Keratinocyte (primary cell): ENCODE results near the gene PITPNC1. TPM values are rescaled to one million over a fixed set of nuclear protein-coding genes. Genes with fewer than 3 reads are reported as not detected.

Experiments
- DNase-seq: peaks from one replicate; pipeline ENCODE4 v3.0.0-alpha.2; 2011; ENCODE audit warnings: low read depth, missing footprints, low spot score
- FAIRE-seq: peaks from 2 replicates; lab custom pipeline; 2011; peaks lifted over from hg19 to GRCh38; lab: Jason Lieb, UNC
- H2AFZ ChIP-seq: 2 replicates; pipeline ENCODE4 v1.6.0; 2012; ENCODE audit warnings: low read length, control low read depth, inconsistent platforms; ENCODE audit not compliant: control insufficient read depth
- H3K27ac ChIP-seq: 2 replicates; pipeline ENCODE4 v1.5.1; 2011; ENCODE audit warnings: low read length; ENCODE audit not compliant: control insufficient read depth, insufficient read depth
- H3K27me3 ChIP-seq: 3 replicates; pipeline ENCODE4 v1.6.0; 2011; ENCODE audit warnings: low read length; ENCODE audit not compliant: control insufficient read depth, insufficient read depth; ENCODE audit errors: extremely low read depth
- H3K36me3 ChIP-seq, 2 experiments: 2 replicates in 1 of 2; 3 replicates in 1 of 2; pipeline ENCODE4 v1.5.1; 2011; ENCODE audit warnings: low read length in 2 of 2, mild to moderate bottlenecking in 1 of 2; ENCODE audit not compliant: control insufficient read depth in 2 of 2, insufficient read depth in 2 of 2; ENCODE audit errors: extremely low read depth in 1 of 2
- H3K4me1 ChIP-seq: 3 replicates; pipeline ENCODE4 v1.5.1; 2011; ENCODE audit warnings: low read length; ENCODE audit not compliant: control insufficient read depth, insufficient read depth; ENCODE audit errors: extremely low read depth
- H3K4me2 ChIP-seq: 3 replicates; pipeline ENCODE4 v1.6.0; 2011; ENCODE audit warnings: low read depth, low read length; ENCODE audit not compliant: control insufficient read depth, insufficient read depth; ENCODE audit errors: extremely low read depth
- H3K4me3 ChIP-seq, 3 experiments: fragments of 200-600 bp in 1 of 3; sonication (generic) in 1 of 3; 2 replicates in 2 of 3; 3 replicates in 1 of 3; pipeline ENCODE4 v1.5.1; 2011 to 2016; ENCODE audit warnings: low read length in 3 of 3, mild to moderate bottlenecking in 3 of 3, control low read depth in 2 of 3, inconsistent platforms in 1 of 3, low read depth in 1 of 3, mixed read lengths in 1 of 3, mixed run types in 1 of 3, moderate library complexity in 1 of 3; ENCODE audit not compliant: control insufficient read depth in 2 of 3, insufficient read depth in 2 of 3; ENCODE audit errors: extremely low read depth in 1 of 3
- H3K79me2 ChIP-seq: 2 replicates; pipeline ENCODE4 v1.6.0; 2012; ENCODE audit warnings: low read length; ENCODE audit not compliant: control insufficient read depth, insufficient read depth
- H3K9ac ChIP-seq: 3 replicates; pipeline ENCODE4 v1.6.0; 2011; ENCODE audit warnings: low read length; ENCODE audit not compliant: control insufficient read depth, insufficient read depth; ENCODE audit errors: extremely low read depth
- H3K9me1 ChIP-seq: 3 replicates; pipeline ENCODE4 v1.6.0; 2011; ENCODE audit warnings: low read length; ENCODE audit not compliant: control insufficient read depth, insufficient read depth; ENCODE audit errors: extremely low read depth
- H3K9me3 ChIP-seq: 2 replicates; pipeline ENCODE4 v1.5.1; 2012; ENCODE audit warnings: low read depth, low read length; ENCODE audit not compliant: control insufficient read depth
- H4K20me1 ChIP-seq: 3 replicates; pipeline ENCODE4 v1.6.0; 2011; ENCODE audit warnings: low read length; ENCODE audit not compliant: control insufficient read depth, insufficient read depth; ENCODE audit errors: extremely low read depth
- EZH2 ChIP-seq: IDR thresholded peaks from one replicate; pipeline ENCODE4 v1.6.1; 2012; ENCODE audit warnings: inconsistent platforms, mild to moderate bottlenecking, low read length, moderate library complexity
- dilution Hi-C: fragments of 300-500 bp; cut with MboI; formaldehyde crosslinking; loops from one replicate; pipeline ENCODE4 v1.7.0; 2020; ENCODE audit warnings: low sequenced_read_pairs; ENCODE audit not compliant: extremely low pct_ligation_motif_present
- polyA plus RNA-seq, 5 experiments: library from polyadenylated mRNA; depleted of rRNA in 3 of 5; stranded (reverse) in 3 of 5; stranded (forward) in 1 of 5; unstranded in 1 of 5; fragments of >200 nt; gene quantifications; 1 replicate in 1 of 5; 2 replicates in 3 of 5; 3 replicates in 1 of 5; pipeline versions ENCODE4 v1.2.1 to v1.2.3, GENCODE V29; 2011 to 2012; ENCODE audit warnings: missing spikeins in 2 of 5, low read depth in 1 of 5, low replicate concordance in 1 of 5
- TF ChIP-seq, protein P1 (sequence below), 3 experiments: IDR thresholded peaks in 1 of 3; conservative IDR thresholded peaks in 1 of 3; optimal IDR thresholded peaks in 1 of 3; 2 replicates in 2 of 3; 3 replicates in 1 of 3; pipeline versions ENCODE3 to v1.5.1; 2011; ENCODE audit warnings: low read length in 3 of 3, mild to moderate bottlenecking in 3 of 3, moderate library complexity in 2 of 3, control low read depth in 1 of 3, inconsistent platforms in 1 of 3; ENCODE audit not compliant: insufficient read depth in 2 of 3; ENCODE audit errors: extremely low read depth in 1 of 3

PITPNC1 gene
- polyA plus RNA-seq, 1 donor (not counting 4 experiments of a cell fraction or from before 2014, with no cell fraction given): 24.8 TPM

DNA sequence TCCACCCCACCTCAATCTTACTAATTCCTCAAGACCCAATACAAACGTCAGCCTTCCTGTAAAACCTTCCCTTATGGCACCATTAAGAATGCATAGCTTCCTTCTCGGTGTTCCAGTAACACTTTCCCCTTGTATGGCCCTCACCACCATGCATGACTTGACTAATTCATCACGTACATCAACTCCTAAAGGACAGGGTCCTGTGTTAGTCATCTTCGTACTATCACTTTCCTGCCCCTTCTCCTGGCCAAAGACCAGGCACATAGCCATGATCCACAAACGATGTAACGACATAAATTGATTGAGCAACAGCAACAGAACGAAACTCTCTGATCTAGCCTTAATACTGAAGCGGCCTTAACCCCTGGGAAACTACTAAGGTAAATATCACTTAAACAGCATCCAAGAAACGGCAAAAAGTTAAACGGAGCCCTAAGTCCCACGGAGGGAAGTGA lies 11.3 kb upstream of the PITPNC1 start:
- Histone ChIP-seq H3K4me3 (peak overlapping the region; percentile 69 to 100 (median 100)), H3K36me3 (peaks cover 0 to 1% of the 10 kb centered on the region in 2 experiments), H4K20me1 (peaks cover 3% of the 10 kb centered on the region), H3K9me3 (no peaks in the 10 kb centered on the region), H3K9ac (peak overlapping the region; percentile 100), H3K79me2 (peaks cover 55% of the 10 kb centered on the region), H3K4me1 (peaks cover 13% of the 10 kb centered on the region), H2AFZ (peak overlapping the region; percentile 96), H3K27ac (peak overlapping the region; percentile 100), H3K27me3 (no peaks in the 10 kb centered on the region), H3K4me2 (peak overlapping the region; percentile 97), H3K9me1 (no peaks in the 10 kb centered on the region)
- dilution Hi-C loops: no loop called here
- DNase-seq (no peak), FAIRE-seq (no peak)
- TF ChIP-seq, protein P1, sequence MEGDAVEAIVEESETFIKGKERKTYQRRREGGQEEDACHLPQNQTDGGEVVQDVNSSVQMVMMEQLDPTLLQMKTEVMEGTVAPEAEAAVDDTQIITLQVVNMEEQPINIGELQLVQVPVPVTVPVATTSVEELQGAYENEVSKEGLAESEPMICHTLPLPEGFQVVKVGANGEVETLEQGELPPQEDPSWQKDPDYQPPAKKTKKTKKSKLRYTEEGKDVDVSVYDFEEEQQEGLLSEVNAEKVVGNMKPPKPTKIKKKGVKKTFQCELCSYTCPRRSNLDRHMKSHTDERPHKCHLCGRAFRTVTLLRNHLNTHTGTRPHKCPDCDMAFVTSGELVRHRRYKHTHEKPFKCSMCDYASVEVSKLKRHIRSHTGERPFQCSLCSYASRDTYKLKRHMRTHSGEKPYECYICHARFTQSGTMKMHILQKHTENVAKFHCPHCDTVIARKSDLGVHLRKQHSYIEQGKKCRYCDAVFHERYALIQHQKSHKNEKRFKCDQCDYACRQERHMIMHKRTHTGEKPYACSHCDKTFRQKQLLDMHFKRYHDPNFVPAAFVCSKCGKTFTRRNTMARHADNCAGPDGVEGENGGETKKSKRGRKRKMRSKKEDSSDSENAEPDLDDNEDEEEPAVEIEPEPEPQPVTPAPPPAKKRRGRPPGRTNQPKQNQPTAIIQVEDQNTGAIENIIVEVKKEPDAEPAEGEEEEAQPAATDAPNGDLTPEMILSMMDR (optimal IDR thresholded peaks at IDR 0.05 in 1 of 3, IDR thresholded peaks at IDR 0.05 in 1 of 3, conservative IDR thresholded peaks at IDR 0.05 in 1 of 3; ENCODE audit: extremely low read depth in 1 of 3, insufficient read depth in 2 of 3, low read length in 3 of 3): no peak
- TF ChIP-seq EZH2: no peak

DNA sequence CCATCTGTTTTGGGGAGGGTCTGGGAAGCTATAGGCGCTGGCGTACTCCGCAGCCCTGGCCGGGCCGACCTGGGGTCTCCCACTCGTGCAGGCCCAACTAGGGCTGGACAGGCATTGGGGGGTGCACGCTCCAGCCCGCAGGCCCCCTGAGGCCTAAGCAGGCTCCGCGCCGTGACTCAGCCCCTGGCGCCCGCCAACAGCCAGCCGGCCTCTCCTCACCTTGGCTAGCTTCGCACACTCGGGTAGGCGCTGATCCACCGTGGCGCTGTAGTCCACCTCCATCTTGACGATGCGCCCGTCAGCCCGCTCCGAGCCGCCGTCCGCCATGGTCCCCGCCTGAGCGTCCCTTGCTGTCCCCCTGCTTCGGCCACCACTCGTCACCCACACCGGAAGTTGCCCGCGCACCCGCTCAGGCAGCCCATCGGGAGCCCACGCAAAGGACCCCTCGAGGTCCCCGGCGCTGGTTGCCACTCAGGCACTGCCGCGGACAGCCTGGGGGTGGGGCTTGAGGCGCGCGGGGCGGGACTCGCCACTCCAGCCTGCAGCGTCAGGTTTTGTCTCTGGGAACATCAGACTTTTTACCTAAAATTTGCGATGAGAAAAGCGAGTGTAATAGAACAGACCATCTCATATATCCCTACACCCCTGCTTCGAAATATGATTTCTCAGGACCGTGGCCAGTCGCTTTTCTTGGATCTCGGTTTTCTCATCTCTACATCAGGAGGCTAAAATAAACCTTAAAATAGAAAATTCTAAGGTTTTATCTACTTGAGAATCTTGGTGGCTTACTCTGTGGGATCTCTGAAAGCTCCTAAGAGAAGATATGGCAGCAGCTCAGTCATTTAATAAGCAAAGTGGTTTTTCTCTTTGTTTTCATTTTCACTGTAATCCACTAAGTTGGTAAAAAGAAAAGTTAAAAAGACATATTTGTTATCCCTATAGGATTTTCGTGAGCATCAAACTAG lies 10.6 kb upstream of the PITPNC1 start, which contains the start of gene PSMD12:
PSMD12 (minus strand) TSS at position 385 of the 965 bp plus-strand sequence; CDS start at position 327, 58 bp downstream.
- dilution Hi-C loops: no loop called here
- peak; percentile 73 for DNase-seq

More for the DNA sequence above, 10.6 kb upstream of the PITPNC1 start, which contains the start of gene PSMD12:
- H3K4me1 ChIP-seq: peaks cover 8% of the 10 kb centered on the region
- peaks cover 0 to 1% of the 10 kb centered on the region in 2 experiments for H3K36me3 ChIP-seq
- no peak for FAIRE-seq
- H3K9me3 ChIP-seq: no peaks in the 10 kb centered on the region
- H3K79me2 ChIP-seq: peaks cover 49% of the 10 kb centered on the region
- H3K9me1 ChIP-seq: no peaks in the 10 kb centered on the region
- TF ChIP-seq, protein P1 (optimal IDR thresholded peaks at IDR 0.05 in 1 of 3, IDR thresholded peaks at IDR 0.05 in 1 of 3, conservative IDR thresholded peaks at IDR 0.05 in 1 of 3; ENCODE audit: extremely low read depth in 1 of 3, insufficient read depth in 2 of 3, low read length in 3 of 3): peak in 1 of 3 experiments; percentile 17
- no peak for TF ChIP-seq EZH2
- peak within 1 kb of the TSS; percentile 97 for H3K4me2 ChIP-seq
- no peaks in the 10 kb centered on the region for H4K20me1 ChIP-seq
- H3K27me3 ChIP-seq: no peaks in the 10 kb centered on the region
- H2AFZ ChIP-seq: peak within 1 kb of the TSS; percentile 96
- H3K9ac ChIP-seq: peak within 1 kb of the TSS; percentile 100
- H3K4me3 ChIP-seq: peak within 1 kb of the TSS; percentile 69 to 100 (median 100)
- peak within 1 kb of the TSS; percentile 100 for H3K27ac ChIP-seq
